Esophagus (tissue), 2 donors: ENCODE measurements around the gene LAMC2. TPM values are rescaled to one million over a fixed set of nuclear protein-coding genes. Genes with fewer than 3 reads are reported as not detected.

ENCODE experiments used
- H3K27ac ChIP-seq, 2 donors: one replicate each; pipeline ENCODE4 v1.5.1; 2013; ENCODE audit warnings: low read depth in 2 of 2, mild to moderate bottlenecking in 2 of 2, inconsistent platforms in 1 of 2, low read length in 1 of 2, moderate library complexity in 1 of 2
- H3K27me3 ChIP-seq, 2 donors: one replicate each; pipeline ENCODE4 v1.6.1; 2013; ENCODE audit warnings: low read length in 2 of 2, control low read depth in 1 of 2, mild to moderate bottlenecking in 1 of 2; ENCODE audit not compliant: insufficient read depth in 2 of 2, control insufficient read depth in 1 of 2
- H3K36me3 ChIP-seq, 2 donors: one replicate each; pipeline ENCODE4 v1.6.1; 2013; ENCODE audit warnings: low read length in 1 of 2; ENCODE audit not compliant: control insufficient read depth in 2 of 2, insufficient read depth in 2 of 2
- H3K4me1 ChIP-seq, 2 donors: one replicate each; pipeline ENCODE4 v1.6.1; 2013; ENCODE audit warnings: low read length in 1 of 2; ENCODE audit not compliant: control insufficient read depth in 2 of 2, insufficient read depth in 2 of 2
- H3K4me3 ChIP-seq, 2 donors: one replicate each; pipeline ENCODE4 v1.5.1; 2013; ENCODE audit warnings: low read length in 2 of 2, mild to moderate bottlenecking in 2 of 2, low read depth in 1 of 2, moderate library complexity in 1 of 2
- H3K9me3 ChIP-seq, 2 donors: one replicate each; pipeline ENCODE4 v1.6.1; 2013; ENCODE audit warnings: mild to moderate bottlenecking in 2 of 2, low read depth in 1 of 2, low read length in 1 of 2, moderate library complexity in 1 of 2; ENCODE audit not compliant: control insufficient read depth in 2 of 2, insufficient read depth in 1 of 2
- WGBS, 2 donors: extraction: QIAGEN DNeasy Blood & Tissue Kit; methylation state at CpG; one replicate each; pipeline ENCODE4 v1.1.7; 2013; 5-methylcytosine and 5-hydroxymethylcytosine counted together
- polyA plus RNA-seq, 2 donors: library from polyadenylated mRNA; stranded (reverse); fragments of 200-250 nt; gene quantifications; one replicate each; pipeline ENCODE4 v1.2.3, GENCODE V29; 2013
- donor health status: healthy with polysubstance abuse.
- donor health status: Bipolar disorder and iron deficiency.

The LAMC2 gene
- polyA plus RNA-seq, 2 donors: 4.2 to 4.3 TPM

- H3K27me3 ChIP-seq: no peaks in the 10 kb centered on the region
- WGBS, 2 donors: 88 to 90% methylated on average over 3 of the region's 3 CpGs
- peaks cover 4 to 13% of the 10 kb centered on the region in 2 donors for H3K4me1 ChIP-seq
- no peaks in the 10 kb centered on the region for H3K36me3 ChIP-seq
- no peaks in the 10 kb centered on the region for H3K9me3 ChIP-seq
- H3K4me3 ChIP-seq: no peak overlapping the region
- no peak overlapping the region for H3K27ac ChIP-seq
These were observed 89.3 kb downstream of the LAMC2 start for GRCh38 chr1:183275322-183275721.

GRCh38 chr1:183276386-183277080 lies 90.5 kb downstream of the LAMC2 start:
- Histone ChIP-seq H3K4me3 (no peak overlapping the region), H3K27ac (no peak overlapping the region), H3K4me1 (peaks cover 4 to 13% of the 10 kb centered on the region in 2 donors), H3K36me3 (no peaks in the 10 kb centered on the region), H3K27me3 (no peaks in the 10 kb centered on the region), H3K9me3 (no peaks in the 10 kb centered on the region)
- 89 to 91% methylated on average over 9 of the region's 9 CpGs for WGBS, 2 donors

- Histone ChIP-seq H3K4me1 (peaks cover 4 to 19% of the 10 kb centered on the region in 2 donors), H3K27ac (no peak overlapping the region), H3K27me3 (no peaks in the 10 kb centered on the region), H3K36me3 (no peaks in the 10 kb centered on the region), H3K9me3 (no peaks in the 10 kb centered on the region), H3K4me3 (no peak overlapping the region)
- WGBS, 2 donors: 64 to 66% methylated on average over 7 of the region's 7 CpGs
These were observed 92.0 kb downstream of the LAMC2 start for GRCh38 chr1:183277821-183278738.

- no peaks in the 10 kb centered on the region for H3K36me3 ChIP-seq
- no peaks in the 10 kb centered on the region for H3K27me3 ChIP-seq
- WGBS, 2 donors: 59 to 72% methylated on average over 12 of the region's 12 CpGs
- H3K4me3 ChIP-seq: no peak overlapping the region
- peak overlapping the region; percentile 26 to 33 for H3K27ac ChIP-seq
- H3K9me3 ChIP-seq: no peaks in the 10 kb centered on the region
- peaks cover 4 to 28% of the 10 kb centered on the region in 2 donors for H3K4me1 ChIP-seq
These were observed 92.9 kb downstream of the LAMC2 start for GRCh38 chr1:183278739-183279591.

- H3K27ac ChIP-seq: no peak overlapping the region
- WGBS, 2 donors: 71 to 79% methylated on average over 6 of the region's 6 CpGs
- H3K27me3 ChIP-seq: no peaks in the 10 kb centered on the region
These were observed 93.8 kb downstream of the LAMC2 start for GRCh38 chr1:183279835-183280234.

GRCh38 chr1:183281039-183281438 lies 95.0 kb downstream of the LAMC2 start:
- no peak overlapping the region for H3K27ac ChIP-seq
- H3K4me3 ChIP-seq: no peak overlapping the region
- no peaks in the 10 kb centered on the region for H3K9me3 ChIP-seq
- H3K36me3 ChIP-seq: no peaks in the 10 kb centered on the region
- 92 to 100% methylated on average over 2 of the region's 2 CpGs for WGBS, 2 donors
- H3K27me3 ChIP-seq: no peaks in the 10 kb centered on the region
- peaks cover 4 to 31% of the 10 kb centered on the region in 2 donors for H3K4me1 ChIP-seq

More at GRCh38 chr1:183279835-183280234, 93.8 kb downstream of the LAMC2 start:
- H3K36me3 ChIP-seq: no peaks in the 10 kb centered on the region
- H3K4me3 ChIP-seq: no peak overlapping the region
- H3K9me3 ChIP-seq: no peaks in the 10 kb centered on the region
- H3K4me1 ChIP-seq: peaks cover 4 to 31% of the 10 kb centered on the region in 2 donors

- H3K27ac ChIP-seq: peak overlapping the region in 1 of 2 donors; percentile 5
- H3K36me3 ChIP-seq: no peaks in the 10 kb centered on the region
- H3K4me1 ChIP-seq: peaks cover 4 to 31% of the 10 kb centered on the region in 2 donors
- 30 to 34% methylated on average over 11 to 12 of the region's 12 CpGs for WGBS, 2 donors
- no peaks in the 10 kb centered on the region for H3K27me3 ChIP-seq
- no peaks in the 10 kb centered on the region for H3K9me3 ChIP-seq
- H3K4me3 ChIP-seq: no peak overlapping the region
These were observed 95.6 kb downstream of the LAMC2 start for GRCh38 chr1:183281553-183282091.

GRCh38 chr1:183282101-183282855 lies 96.2 kb downstream of the LAMC2 start:
- 78 to 82% methylated on average over 9 of the region's 9 CpGs for WGBS, 2 donors
- no peak overlapping the region for H3K27ac ChIP-seq
- no peak overlapping the region for H3K4me3 ChIP-seq
- no peaks in the 10 kb centered on the region for H3K27me3 ChIP-seq
- H3K4me1 ChIP-seq: peaks cover 4 to 31% of the 10 kb centered on the region in 2 donors
- H3K9me3 ChIP-seq: no peaks in the 10 kb centered on the region
- no peaks in the 10 kb centered on the region for H3K36me3 ChIP-seq
